HCT116 (cell line): Measurements from ENCODE around the gene PCAT6.

Source experiments
- RAD21 ChIP-seq: IDR thresholded peaks from 2 replicates; pipeline ENCODE4 v1.6.1; 2012; ENCODE audit warnings: low read depth, mild to moderate bottlenecking
- ZFX ChIP-seq: fragments of 450-650 bp; IDR thresholded peaks from 2 replicates; pipeline ENCODE4 v1.6.1; 2017
- TF ChIP-seq, protein P1 (sequence below), 3 experiments: fragments of 200-600 bp in 1 of 3; sonication (generic) in 1 of 3; IDR thresholded peaks in 2 of 3; conservative IDR thresholded peaks in 1 of 3; 2 replicates each; pipeline ENCODE4 v1.5.1; 2012 to 2017; ENCODE audit warnings: low read depth in 2 of 3, low read length in 2 of 3, antibody characterized with exemption in 1 of 3, borderline replicate concordance in 1 of 3, control low read depth in 1 of 3, mild to moderate bottlenecking in 1 of 3, mixed read lengths in 1 of 3, mixed run types in 1 of 3, moderate library complexity in 1 of 3; ENCODE audit not compliant: insufficient read depth in 1 of 3
- TF ChIP-seq, protein P2 (sequence below): IDR thresholded peaks from 2 replicates; pipeline ENCODE4 v1.6.1; 2012

DNA sequence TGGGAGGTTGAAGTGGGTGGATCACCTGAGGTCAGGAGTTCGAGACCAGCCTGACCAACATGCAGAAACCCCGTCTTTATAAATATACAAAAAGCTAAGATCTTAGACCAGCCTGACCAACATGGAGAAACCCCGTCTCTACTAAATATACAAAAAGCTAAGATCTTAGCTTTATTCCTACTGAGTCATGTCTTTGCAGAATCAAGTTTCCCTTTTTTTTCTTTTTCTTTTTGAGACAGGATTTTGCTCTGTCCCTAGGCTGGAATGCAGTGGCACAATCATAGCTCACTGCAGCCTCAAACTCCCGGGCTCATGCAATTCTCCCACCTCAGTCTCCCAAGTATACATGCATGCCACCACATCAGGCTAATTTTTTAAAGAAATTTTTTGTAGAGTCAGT, 23.9 kb upstream of the PCAT6 start:
- TF ChIP-seq, protein P1, sequence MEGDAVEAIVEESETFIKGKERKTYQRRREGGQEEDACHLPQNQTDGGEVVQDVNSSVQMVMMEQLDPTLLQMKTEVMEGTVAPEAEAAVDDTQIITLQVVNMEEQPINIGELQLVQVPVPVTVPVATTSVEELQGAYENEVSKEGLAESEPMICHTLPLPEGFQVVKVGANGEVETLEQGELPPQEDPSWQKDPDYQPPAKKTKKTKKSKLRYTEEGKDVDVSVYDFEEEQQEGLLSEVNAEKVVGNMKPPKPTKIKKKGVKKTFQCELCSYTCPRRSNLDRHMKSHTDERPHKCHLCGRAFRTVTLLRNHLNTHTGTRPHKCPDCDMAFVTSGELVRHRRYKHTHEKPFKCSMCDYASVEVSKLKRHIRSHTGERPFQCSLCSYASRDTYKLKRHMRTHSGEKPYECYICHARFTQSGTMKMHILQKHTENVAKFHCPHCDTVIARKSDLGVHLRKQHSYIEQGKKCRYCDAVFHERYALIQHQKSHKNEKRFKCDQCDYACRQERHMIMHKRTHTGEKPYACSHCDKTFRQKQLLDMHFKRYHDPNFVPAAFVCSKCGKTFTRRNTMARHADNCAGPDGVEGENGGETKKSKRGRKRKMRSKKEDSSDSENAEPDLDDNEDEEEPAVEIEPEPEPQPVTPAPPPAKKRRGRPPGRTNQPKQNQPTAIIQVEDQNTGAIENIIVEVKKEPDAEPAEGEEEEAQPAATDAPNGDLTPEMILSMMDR (IDR thresholded peaks at IDR 0.05 in 2 of 3, conservative IDR thresholded peaks at IDR 0.05 in 1 of 3; ENCODE audit: borderline replicate concordance in 1 of 3, insufficient read depth in 1 of 3, low read depth in 2 of 3, low read length in 2 of 3): no peak
- no peak for TF ChIP-seq RAD21
- TF ChIP-seq ZFX: no peak
- TF ChIP-seq, protein P2, sequence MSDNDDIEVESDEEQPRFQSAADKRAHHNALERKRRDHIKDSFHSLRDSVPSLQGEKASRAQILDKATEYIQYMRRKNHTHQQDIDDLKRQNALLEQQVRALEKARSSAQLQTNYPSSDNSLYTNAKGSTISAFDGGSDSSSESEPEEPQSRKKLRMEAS: no peak
